NCI-H1417 treated with DMSO at 0.1 percent for 48 hours (cell line): Measurements from ENCODE around the gene UQCRFS1.
"Not testable (repeated sequence)": the region's sequence is repeated elsewhere in the genome, so short reads cannot be mapped to it uniquely, and the experiment has no call there.

Experiments used
- DNase-seq: peaks from one replicate; lab custom pipeline; 2025; lab: John Stamatoyannopoulos, UW

UQCRFS1 gene

DNA sequence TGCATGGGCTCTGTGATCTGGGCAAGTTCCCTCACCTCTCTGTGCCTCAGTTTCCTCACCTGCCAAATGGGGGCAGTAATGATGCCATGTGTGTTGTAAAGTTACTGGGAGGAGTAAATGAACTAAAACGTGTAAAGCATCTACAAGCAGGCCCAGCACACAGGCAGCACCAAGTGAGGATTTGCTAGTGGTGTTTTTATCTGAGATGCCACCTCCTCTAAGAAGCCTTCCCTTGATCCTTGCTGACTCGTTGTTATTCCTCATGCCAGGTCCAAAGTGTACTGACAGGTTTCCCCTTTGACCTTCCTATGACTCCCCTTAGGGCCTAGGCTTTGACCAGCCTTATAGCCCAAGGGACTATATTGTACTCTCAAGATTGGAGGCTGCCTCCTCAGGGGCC is 1.5 kb upstream of the UQCRFS1 start:
- DNase-seq, result no peak

DNA sequence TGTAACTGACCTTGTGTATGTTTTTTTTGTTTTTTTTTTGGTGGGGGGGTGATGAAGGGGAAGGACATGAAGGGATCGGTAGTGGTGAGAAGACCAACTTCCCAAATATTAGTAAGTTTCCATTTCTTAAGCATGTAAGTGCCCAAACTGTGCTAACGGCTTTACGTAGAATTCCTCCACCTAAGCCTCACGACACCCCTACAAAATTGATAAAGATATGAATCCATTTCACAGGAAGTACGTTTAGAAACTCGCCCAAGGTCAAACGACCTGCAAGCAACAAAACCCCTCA is 649 bp downstream of the UQCRFS1 start:
- no peak for DNase-seq

DNA sequence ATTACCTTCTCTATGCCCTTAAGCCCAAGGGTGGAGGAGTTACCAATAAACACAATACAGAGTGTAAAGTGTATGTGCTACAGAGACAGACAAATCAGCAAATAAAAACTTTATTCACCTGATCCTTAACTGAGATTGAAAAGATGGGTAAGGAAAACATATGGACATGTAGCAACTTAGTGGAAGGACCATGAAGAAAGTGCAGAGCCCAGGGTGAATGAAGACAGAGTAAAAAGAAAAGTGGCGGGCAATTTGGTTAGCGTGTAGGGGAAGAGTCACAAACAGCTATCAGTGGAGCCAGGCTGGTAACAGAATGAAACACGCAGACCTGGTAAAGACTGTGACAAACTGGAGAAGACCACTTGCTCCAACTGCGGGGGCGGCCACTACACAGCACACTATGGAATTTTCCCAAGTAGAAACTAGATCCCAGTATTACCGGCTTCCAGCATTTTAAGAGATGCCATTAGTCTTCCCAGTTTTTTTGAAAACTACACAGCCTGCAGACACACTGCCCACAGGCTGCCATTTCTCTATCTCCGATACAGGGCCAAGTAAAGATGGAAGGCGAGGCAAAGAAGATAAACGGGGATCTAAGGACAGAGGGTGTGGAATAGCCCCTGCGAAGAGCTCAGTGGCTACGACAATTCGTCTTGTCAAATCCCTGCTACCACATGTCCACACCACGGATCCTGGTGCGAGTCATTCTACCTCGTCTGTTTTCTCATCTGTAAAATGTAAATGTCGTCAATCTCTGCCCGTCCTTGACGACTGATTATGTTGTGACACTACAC is 1.2 kb downstream of the UQCRFS1 start:
- no peak for DNase-seq

DNA sequence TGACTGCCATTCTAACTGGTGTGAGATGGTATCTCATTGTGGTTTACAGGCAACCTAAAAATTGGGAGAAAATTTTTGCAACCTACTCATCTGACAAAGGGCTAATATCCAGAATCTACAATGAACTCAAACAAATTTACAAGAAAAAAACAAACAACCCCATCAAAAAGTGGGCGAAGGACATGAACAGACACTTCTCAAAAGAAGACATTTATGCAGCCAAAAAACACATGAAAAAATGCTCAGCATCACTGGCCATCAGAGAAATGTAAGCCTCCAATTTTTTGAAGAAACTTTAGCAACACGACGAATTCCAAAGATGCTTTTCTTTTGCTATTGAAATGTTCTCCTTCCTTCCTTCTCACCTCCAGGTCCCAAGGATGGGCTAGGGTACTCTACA is 1.9 kb downstream of the UQCRFS1 start:
- not testable (repeated sequence) for DNase-seq

DNA sequence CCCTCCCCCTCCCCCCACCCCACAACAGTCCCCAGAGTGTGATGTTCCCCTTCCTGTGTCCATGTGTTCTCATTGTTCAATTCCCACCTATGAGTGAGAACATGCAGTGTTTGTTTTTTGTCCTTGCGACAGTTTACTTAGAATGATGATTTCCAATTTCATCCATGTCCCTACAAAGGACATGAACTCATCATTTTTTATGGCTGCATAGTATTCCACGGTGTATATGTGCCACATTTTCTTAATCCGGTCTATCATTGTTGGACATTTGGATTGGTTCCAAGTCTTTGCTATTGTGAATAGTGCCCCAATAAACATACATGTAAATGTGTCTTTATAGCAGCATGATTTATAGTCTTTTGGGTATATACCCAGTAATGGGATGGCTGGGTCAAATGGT is 2.4 kb downstream of the UQCRFS1 start:
- DNase-seq, result not testable (repeated sequence)

DNA sequence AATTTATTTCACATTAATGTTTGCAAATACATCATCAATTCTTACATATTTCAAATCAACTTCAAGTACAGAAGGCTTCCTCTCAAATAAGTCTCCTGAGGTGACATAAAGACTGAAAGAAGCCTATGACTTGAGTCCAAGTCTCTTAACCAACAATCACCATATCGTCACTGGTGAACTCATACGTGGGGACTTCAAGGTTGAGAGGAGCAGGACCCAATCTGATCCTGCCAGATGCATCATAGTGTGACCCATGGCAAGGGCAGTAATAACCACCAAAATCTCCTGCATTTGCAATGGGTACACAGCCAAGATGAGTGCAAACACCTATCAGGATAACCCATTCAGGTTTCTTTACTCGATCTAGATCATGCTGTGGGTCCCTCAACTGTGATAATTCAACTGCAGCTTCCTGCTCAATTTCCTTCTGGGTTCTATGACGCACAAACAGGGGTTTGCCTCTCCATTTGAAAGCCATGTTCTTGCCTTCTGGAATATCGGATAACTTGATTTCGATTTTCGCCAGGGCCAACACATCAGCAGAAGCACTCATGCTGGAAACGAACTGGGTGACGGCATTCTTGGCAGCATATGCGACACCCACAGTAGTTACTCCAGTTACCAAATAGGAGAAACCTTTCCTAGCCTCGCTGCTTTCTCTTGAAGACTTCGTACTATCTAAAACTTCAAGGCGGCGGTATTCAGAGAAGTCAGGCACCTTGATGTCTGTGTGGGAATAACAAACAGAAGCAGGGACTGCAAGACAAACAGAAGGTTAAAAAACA is 5.4 kb downstream of the UQCRFS1 start:
- not testable (repeated sequence) for DNase-seq

DNA sequence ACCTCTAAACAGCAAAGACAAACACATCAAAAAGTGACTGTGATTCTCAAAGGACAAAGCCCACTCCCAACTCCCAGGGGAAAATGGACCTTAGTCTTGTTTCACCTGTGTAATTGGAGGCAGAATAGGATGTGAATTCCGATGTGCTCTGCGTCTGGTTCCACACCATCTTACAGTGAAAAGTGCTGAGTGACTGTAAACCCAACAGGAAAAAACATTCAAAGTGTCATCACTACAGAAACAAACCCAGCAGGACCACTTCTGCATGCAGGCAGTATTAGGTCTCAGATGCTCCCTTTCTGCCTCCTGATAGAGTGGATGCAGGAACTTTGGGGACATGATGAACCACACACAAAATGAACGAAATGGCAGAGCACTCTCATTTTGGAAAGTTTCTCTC is 6.5 kb downstream of the UQCRFS1 start:
- DNase-seq, result no peak

DNA sequence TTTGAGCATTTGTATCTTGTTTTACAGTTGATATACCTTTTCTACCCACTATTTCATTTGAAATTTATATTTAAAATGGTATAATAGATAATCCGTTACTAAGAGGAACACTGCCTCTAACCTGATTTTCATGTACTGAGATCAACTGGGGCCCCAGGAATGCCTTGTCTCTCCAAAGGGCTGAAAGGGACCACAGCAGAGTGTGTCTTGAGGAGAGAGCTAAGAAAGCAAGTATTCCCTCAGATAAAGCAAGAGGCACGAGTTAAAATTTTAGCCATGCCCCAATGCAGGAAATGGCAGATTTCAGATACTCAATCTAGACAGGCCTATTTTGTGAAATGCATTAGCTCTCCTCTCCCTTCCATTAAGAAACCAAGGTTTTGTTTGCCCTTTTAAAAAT is 10.7 kb downstream of the UQCRFS1 start:
- DNase-seq, result no peak

DNA sequence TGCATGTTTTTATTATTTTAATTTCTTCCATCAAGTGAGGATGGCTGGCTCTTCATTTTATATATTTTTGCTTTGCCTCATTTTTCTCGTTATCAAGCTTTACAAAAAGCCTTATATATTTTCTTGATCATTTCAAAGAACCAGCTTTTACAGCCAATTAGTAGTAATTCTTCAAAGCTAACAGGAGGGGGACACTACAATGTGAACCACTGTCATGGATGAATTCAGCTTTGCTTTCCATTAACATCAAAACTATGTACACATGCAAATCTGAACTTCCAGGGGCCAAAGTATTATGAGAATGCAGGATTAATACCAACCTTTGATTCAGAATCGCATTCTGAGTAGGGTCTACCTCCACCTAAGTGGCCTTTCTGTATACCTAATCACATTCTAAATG is 11.1 kb downstream of the UQCRFS1 start:
- DNase-seq, result no peak

DNA sequence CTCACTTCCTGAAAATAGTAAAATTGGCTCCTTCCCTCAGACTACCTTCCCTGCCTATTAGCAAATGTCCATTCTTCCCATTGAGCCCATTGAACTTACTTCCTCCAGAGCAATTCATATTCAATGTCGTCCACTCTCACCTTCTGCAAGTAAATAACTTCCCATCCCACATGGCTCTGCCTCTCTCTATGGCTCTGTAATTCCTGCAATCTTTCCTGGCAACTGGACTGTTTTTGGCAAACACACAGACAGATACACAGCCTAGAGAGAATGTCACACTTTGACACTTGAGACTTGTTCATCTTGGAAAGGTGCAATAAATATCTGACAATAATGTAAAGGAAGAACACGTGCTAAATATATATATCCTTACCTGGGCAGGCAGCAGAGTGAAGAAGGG is 18.3 kb downstream of the UQCRFS1 start:
- DNase-seq, result no peak

DNA sequence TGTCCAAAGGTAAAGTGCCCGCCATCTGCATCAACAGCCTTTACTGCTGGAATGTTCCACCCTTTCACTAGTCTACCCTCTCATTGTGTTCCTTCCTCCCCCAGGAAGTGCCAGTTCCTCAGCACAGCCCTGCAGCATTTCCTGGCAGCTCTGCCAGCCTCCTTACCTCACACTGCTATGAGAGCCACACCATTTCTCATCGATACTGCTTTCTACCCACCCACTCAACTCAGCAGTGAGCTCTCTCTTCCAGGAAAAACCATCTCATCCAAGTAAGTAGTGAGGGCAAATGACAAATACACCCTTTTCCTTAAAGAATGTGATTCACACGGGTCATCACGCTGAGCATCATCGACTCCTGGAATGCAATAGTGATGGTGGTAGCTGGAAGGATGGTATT is 19.8 kb downstream of the UQCRFS1 start:
- DNase-seq, result no peak

DNA sequence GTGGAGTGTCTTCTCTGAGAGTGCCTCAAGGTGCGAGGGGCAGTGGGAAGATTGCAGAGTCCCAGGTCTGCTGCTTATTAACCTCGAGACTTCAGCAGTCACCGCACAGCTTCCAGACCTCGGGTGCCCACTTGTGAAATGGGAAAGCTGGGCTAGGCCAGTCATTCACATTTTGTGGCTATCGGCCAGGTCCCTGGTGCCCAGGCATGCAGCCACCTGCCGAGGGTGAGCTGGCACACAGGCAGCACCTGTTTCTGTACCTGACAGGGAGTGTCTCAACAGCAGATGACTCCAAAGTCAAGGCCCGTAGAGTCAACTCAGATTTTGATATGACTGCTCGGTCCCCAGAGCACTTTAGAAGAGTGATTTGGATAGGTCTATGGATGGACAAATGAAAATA is 21.9 kb downstream of the UQCRFS1 start:
- DNase-seq, result no peak

DNA sequence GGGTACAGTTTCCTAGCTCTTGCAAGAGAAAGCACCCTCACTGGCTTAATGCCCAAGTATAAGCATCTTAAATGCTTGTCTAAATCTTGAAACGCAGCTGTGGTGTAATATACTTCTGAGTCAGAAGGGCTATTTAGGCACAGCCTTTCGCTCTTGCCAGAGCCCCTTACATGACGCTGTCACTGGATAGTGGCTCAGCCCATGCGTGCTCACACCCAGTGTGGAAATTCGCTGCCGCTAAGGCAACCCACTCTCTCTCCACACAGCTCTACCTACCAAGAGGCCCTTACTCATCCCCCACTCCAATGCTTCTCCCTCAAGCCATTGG is 24.0 kb downstream of the UQCRFS1 start:
- DNase-seq, result no peak

DNA sequence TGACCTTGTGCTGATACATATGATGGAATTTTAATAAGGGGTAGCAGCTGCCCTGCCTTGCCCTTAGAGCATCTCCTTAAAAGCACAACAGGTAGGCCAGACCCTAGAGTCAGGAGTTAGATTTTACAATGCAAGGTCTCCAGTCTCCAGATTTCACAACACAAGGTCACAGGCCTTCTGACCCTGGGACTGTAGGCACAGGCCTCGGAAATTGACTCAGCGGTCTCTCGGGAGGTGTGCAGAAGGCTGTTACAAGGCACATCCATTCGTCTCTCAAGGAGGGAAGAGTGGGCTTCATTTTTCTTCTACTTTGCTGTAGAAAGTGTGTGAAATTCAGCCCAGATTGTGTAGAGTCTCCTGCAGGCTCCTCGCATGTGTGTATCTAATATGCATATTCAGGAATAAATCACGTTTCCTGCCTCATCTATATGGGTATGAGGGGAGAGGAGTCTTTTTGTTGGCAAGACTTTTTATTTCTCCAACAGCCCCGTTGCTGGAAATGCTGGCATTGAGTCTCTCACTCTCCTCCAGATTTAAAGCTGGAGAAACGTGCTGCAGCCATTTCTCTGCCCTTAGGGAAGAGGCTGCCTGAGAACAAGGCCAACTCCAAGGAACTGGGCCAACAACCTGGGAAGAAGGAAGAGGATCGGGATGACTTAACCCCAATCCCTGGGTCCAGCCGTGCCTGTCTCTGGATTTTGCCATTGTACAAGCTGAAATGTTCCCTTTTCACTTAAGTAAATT is 24.5 kb downstream of the UQCRFS1 start:
- DNase-seq, result no peak

DNA sequence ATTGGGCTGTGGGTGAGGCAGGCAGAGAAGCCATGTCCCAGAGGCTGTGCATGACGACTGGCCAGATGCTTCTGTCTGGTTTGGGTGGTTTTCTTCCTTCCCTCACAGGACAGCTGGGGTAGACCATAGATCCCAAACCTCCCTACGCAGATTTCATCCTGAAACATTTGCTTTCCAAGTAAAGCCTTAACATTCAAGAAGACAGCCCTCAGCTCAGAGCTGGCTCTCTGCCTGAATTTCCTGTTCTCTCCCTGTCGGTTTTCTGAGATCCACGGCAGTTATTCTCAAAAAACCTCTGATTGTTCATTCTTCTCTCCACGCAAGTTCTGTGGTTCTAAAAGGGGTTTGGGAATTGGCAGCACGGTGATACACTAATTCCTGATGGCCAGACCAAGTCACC is 25.3 kb downstream of the UQCRFS1 start:
- no peak for DNase-seq

DNA sequence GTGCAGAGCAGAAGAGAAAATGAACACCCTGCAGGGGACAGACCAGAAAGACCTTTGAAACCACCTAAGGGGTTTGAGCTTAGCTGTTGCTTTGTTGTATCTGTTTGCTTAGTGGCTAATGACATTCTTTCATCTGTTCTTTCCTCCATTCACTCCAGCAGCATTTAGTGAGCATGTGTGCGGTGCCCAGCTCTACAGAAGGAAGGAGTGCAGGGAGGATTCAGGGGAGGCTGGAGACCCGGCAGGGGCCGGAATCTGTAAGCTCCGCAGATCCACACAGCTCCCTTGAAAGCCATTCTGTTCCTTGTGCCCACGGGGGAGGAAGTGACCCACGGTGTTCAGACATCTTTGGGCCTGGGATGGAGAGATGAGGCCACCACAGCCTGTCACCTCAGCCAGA is 27.5 kb downstream of the UQCRFS1 start:
- no peak for DNase-seq

DNA sequence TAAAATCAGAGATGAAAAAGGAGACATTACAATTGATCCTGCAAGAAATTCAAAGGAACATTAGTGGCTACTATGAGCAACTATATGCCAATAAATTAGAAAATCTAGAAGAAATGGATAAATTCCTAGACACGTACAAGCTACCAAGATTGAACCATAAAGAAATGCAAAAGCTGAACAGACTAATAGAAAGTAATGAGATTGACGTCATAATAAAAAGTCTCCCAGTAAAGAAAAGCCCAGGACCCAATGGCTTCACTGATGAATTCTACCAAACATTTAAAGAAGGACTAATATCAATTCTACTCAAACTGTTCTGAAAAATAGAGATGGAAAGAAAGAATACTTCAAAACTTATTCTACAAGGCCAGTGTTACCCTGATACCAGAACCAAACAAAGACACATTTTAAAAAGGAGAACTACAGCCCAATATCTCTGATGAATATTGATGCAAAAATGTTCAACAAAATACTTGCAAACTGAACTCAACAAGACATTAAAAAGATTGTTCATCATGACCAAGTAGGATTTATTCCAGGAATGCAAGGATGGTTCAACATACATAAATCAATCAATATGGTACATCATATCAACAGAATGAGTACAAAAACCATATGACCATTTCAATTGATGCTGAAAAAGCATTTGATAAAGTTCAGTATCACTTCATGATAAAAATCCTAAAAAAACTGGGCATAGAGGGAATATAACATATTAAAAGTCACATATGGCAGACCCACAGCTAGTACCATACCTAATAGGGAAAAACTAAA is 35.8 kb downstream of the UQCRFS1 start:
- no peak for DNase-seq

DNA sequence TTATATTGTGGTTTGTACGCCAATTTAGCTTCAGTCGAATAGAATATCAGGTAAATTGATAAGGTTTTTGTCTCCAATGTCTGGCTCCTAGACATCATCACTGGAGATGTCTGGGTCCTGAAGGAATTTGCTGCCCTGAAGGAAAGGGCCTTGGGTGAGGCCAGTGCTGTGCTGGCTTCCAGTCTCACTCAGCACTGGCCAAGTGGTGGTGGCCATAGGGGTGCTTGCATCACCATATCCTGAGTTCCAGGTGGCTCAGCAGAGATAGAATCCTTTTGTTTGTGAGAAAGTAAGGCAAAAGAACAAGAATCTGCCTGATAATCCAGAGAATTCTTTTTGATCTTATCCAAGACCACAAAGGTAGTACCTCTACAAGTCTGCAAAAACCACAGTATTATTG is 39.1 kb downstream of the UQCRFS1 start:
- no peak for DNase-seq

DNA sequence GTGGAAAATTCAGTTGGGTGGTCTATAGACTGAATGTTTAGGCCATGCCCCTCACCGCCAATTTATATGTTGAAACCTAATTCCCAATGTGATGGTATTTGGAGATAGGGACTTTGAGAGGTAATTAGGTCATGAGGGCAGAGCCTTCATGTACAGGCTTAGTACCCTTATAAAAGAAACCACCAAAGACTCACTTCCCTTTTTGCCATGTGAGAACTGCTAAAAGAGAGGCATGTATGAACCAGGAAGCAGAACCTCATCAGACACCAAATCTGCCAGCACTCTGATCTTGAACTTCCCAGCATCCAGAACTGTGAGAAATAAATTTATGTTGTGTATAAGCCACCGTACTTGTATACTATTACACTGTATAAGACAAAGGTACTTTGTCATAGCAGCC is 40.6 kb downstream of the UQCRFS1 start:
- DNase-seq, result no peak

DNA sequence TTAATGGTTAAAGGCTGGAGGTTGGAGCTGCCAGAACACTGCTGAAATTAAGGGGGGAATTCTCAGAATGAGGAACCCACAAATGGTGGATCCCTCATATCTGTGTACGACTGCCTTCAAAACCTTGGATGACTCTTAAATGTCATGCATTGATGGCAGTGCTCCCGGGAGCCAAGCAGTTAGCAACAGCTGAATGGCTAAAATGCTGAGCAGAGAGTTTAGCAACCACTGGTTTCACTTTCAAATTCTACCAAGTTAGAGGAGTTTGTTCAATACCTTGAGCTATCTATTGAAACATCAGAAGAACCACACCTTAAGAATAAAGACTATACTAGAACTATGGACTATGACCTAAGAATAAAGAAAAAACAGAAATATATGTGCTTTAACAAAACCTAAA is 41.4 kb downstream of the UQCRFS1 start:
- DNase-seq, result no peak

DNA sequence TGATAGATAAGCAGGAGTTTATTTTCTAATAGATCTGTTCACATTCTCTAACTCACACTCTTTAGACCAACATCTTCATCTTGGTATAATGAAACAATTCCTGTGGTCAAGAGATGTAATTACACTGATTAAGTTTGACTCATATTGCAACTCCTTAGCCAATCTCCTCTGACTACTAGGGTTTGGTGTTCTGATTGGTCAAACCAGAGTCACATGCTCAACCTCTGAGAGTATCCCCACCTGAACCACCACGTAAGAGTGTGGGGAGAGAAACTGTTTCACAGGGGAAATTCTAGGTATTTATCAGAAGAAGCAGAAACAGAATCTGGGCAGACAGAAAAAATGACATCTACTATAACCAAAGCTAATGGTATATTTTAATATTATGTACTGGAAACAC is 42.4 kb downstream of the UQCRFS1 start:
- DNase-seq, result no peak

DNA sequence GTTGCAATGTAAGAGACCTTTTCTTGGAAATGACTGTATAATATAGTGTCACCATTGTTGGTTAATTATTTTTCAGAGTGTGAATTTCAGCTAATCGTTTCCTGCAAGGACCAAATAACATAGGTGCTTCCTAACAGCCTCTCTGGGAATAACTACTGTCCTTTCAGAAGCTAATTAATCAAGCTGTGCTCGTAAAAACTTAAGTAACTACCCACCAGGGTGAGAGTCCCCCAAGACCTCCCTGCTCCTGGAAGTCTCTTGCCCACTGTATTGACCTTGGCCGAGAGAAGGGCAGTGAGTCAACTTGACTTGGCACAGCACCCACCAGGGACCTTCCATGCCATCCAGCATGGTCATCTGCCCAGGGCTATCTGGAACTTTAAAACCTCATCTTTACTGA is 50.3 kb downstream of the UQCRFS1 start:
- DNase-seq, result no peak

DNA sequence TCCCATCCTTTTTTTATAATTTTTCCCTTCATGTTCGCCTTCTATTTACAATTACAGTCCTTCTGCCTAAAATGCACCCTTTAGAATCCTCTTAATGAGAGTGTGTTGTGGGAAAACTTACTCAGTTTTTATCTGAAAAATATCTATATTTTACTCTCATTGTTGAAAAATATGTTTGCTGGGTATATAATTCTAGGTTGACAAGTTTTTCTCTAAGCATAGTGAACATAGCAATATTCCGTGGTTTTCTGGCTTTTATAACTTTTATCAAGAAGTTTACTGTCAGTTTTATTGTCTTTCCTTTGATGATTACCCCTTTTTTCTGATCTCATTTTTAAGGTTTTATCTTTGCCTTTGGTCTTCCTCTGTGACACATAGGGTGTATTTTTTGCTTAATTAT is 57.3 kb downstream of the UQCRFS1 start:
- no peak for DNase-seq
